ENCODE measurements around the gene MBD5. TPM values are rescaled to one million over a fixed set of nuclear protein-coding genes. Genes with fewer than 3 reads are reported as not detected.

MBD5 gene
- total RNA-seq, 2 donors from 2014 or later, result 38.2 to 44.7 TPM

- DNase-seq (ENCODE audit: low spot score), result no peak
- H3K9me3 ChIP-seq, result no peaks in the 10 kb centered on the region
- no peaks in the 10 kb centered on the region for H3K36me3 ChIP-seq
- no peak overlapping the region for H3K4me3 ChIP-seq
- intact Hi-C loops (cut with DNase I), result no loop called here
- no peaks in the 10 kb centered on the region for H3K4me1 ChIP-seq (replicated peaks)
- no peaks in the 10 kb centered on the region for H3K27me3 ChIP-seq (replicated peaks; ENCODE audit: insufficient read depth)
- H3K27ac ChIP-seq, result no peak overlapping the region
- TF ChIP-seq CTCF (IDR thresholded peaks at IDR 0.05), result no peak
- no peak for TF ChIP-seq POLR2A (IDR thresholded peaks at IDR 0.05)
- TF ChIP-seq POLR2AphosphoS5 (IDR thresholded peaks at IDR 0.05), result no peak
- WGBS, result 49% methylated on average over 1 of the region's 1 CpG
These were observed 370.4 kb downstream of the MBD5 start for GRCh38 chr2:148391324-148391723.

- no peaks in the 10 kb centered on the region for H3K36me3 ChIP-seq
- intact Hi-C loops (cut with DNase I), result no loop called here
- H3K27ac ChIP-seq, result no peak overlapping the region
- 95% methylated on average over 1 of the region's 1 CpG for WGBS
- H3K9me3 ChIP-seq, result no peaks in the 10 kb centered on the region
- no peaks in the 10 kb centered on the region for H3K27me3 ChIP-seq (replicated peaks; ENCODE audit: insufficient read depth)
- no peak overlapping the region for H3K4me3 ChIP-seq
- DNase-seq (ENCODE audit: low spot score), result no peak
- TF ChIP-seq POLR2AphosphoS5 (IDR thresholded peaks at IDR 0.05), result no peak
- no peak for TF ChIP-seq CTCF (IDR thresholded peaks at IDR 0.05)
- no peak for TF ChIP-seq POLR2A (IDR thresholded peaks at IDR 0.05)
- H3K4me1 ChIP-seq (replicated peaks), result no peaks in the 10 kb centered on the region
These were observed 381.9 kb downstream of the MBD5 start for GRCh38 chr2:148402786-148403185.

- Histone ChIP-seq H3K36me3 (no peaks in the 10 kb centered on the region), H3K27me3 (replicated peaks; ENCODE audit: insufficient read depth) (no peaks in the 10 kb centered on the region), H3K4me1 (replicated peaks) (no peaks in the 10 kb centered on the region), H3K4me3 (no peak overlapping the region), H3K9me3 (no peaks in the 10 kb centered on the region), H3K27ac (no peak overlapping the region)
- DNase-seq (ENCODE audit: low spot score), result no peak
- TF ChIP-seq POLR2AphosphoS5 (IDR thresholded peaks at IDR 0.05), result no peak
- no peak for TF ChIP-seq CTCF (IDR thresholded peaks at IDR 0.05)
- no peak for TF ChIP-seq POLR2A (IDR thresholded peaks at IDR 0.05)
- WGBS, result 100% methylated on average over 1 of the region's 1 CpG
- intact Hi-C loops (cut with DNase I), result no loop called here
These were observed 390.0 kb downstream of the MBD5 start for GRCh38 chr2:148410899-148411298.

GRCh38 chr2:148416248-148416647 lies 395.4 kb downstream of the MBD5 start:
- no peaks in the 10 kb centered on the region for H3K9me3 ChIP-seq
- H3K27me3 ChIP-seq (replicated peaks; ENCODE audit: insufficient read depth), result no peaks in the 10 kb centered on the region
- no peak overlapping the region for H3K4me3 ChIP-seq
- intact Hi-C loops (cut with DNase I), result no loop called here
- DNase-seq (ENCODE audit: low spot score), result peak; percentile 4
- H3K4me1 ChIP-seq (replicated peaks), result no peaks in the 10 kb centered on the region
- H3K27ac ChIP-seq, result no peak overlapping the region
- WGBS, result 56% methylated on average over 1 of the region's 1 CpG
- no peaks in the 10 kb centered on the region for H3K36me3 ChIP-seq
- TF ChIP-seq POLR2A (IDR thresholded peaks at IDR 0.05) (no peak), CTCF (IDR thresholded peaks at IDR 0.05) (no peak), POLR2AphosphoS5 (IDR thresholded peaks at IDR 0.05) (no peak)

GRCh38 chr2:148430101-148430500 lies 409.2 kb downstream of the MBD5 start:
- no peak for DNase-seq (ENCODE audit: low spot score)
- 76% methylated on average over 1 of the region's 1 CpG for WGBS

More at GRCh38 chr2:148430101-148430500, 409.2 kb downstream of the MBD5 start:
- Histone ChIP-seq H3K4me3 (no peak overlapping the region), H3K27ac (no peak overlapping the region), H3K4me1 (replicated peaks) (no peaks in the 10 kb centered on the region), H3K36me3 (no peaks in the 10 kb centered on the region), H3K9me3 (no peaks in the 10 kb centered on the region), H3K27me3 (replicated peaks; ENCODE audit: insufficient read depth) (no peaks in the 10 kb centered on the region)
- TF ChIP-seq CTCF (IDR thresholded peaks at IDR 0.05) (no peak), POLR2AphosphoS5 (IDR thresholded peaks at IDR 0.05) (no peak), POLR2A (IDR thresholded peaks at IDR 0.05) (no peak)
- intact Hi-C loops (cut with DNase I), result no loop called here

Measured in prostate gland (tissue), 2 donors.